A673 (cell line): ENCODE results near the gene CD83.

Experiments used
- EZH2 ChIP-seq: fragments of 200-600 bp; sonication (generic); IDR thresholded peaks from 2 replicates; pipeline ENCODE4 v1.6.1; 2017; ENCODE audit warnings: borderline replicate concordance, low read depth, mild to moderate bottlenecking, mixed read lengths, antibody characterized with exemption, low read length; ENCODE audit not compliant: poor library complexity, severe bottlenecking
- TF ChIP-seq, protein P1 (sequence below): fragments of 300-800, 200-600 bp; sonication (generic); conservative IDR thresholded peaks from 2 replicates; pipeline ENCODE4 v1.5.1; 2017; ENCODE audit warnings: low read depth, mild to moderate bottlenecking, antibody characterized with exemption, low read length, moderate library complexity, mixed read lengths

DNA sequence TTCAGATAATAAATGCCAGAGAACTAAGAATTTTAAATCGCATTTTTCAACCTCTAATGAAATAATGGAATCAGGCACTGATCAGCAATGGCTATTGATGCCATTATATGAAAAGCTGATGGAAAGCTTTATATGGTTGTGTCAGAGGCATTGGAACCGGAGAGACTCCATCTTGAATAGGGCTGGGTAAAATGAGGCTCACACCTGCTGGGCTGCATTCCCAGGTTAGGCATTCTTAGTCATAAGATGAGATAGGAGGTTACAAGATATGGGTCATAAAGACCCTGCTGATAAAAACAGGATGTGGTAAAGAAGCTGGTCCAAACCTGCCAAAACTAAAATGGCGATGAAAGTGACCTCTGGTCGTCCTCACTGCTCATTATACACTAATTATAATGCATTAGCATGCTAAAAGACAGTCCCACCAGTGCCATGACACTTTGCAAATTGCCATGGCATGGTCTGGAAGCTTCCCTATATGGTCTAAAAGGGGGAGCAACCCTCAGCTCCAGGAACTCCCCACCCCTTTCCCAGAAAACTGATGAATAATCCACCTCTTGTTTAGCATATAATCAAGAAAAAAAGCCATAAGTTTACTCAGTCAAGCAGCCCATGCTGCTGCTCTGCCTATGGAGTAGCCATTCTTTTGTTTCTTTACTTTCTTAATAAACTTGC is 40.2 kb upstream of the CD83 start:
- TF ChIP-seq, protein P1, sequence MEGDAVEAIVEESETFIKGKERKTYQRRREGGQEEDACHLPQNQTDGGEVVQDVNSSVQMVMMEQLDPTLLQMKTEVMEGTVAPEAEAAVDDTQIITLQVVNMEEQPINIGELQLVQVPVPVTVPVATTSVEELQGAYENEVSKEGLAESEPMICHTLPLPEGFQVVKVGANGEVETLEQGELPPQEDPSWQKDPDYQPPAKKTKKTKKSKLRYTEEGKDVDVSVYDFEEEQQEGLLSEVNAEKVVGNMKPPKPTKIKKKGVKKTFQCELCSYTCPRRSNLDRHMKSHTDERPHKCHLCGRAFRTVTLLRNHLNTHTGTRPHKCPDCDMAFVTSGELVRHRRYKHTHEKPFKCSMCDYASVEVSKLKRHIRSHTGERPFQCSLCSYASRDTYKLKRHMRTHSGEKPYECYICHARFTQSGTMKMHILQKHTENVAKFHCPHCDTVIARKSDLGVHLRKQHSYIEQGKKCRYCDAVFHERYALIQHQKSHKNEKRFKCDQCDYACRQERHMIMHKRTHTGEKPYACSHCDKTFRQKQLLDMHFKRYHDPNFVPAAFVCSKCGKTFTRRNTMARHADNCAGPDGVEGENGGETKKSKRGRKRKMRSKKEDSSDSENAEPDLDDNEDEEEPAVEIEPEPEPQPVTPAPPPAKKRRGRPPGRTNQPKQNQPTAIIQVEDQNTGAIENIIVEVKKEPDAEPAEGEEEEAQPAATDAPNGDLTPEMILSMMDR: no peak
- no peak for TF ChIP-seq EZH2
